GM12873 (cell line): Measurements from ENCODE around the gene DPYD.

ENCODE experiments used
- CTCF ChIP-seq: IDR thresholded peaks from 2 replicates; pipeline ENCODE4 v1.5.1; 2012; ENCODE audit warnings: low read depth, mild to moderate bottlenecking, moderate library complexity, low read length, control low read depth; ENCODE audit not compliant: insufficient read depth; ENCODE audit errors: missing control alignments

DPYD gene

DNA sequence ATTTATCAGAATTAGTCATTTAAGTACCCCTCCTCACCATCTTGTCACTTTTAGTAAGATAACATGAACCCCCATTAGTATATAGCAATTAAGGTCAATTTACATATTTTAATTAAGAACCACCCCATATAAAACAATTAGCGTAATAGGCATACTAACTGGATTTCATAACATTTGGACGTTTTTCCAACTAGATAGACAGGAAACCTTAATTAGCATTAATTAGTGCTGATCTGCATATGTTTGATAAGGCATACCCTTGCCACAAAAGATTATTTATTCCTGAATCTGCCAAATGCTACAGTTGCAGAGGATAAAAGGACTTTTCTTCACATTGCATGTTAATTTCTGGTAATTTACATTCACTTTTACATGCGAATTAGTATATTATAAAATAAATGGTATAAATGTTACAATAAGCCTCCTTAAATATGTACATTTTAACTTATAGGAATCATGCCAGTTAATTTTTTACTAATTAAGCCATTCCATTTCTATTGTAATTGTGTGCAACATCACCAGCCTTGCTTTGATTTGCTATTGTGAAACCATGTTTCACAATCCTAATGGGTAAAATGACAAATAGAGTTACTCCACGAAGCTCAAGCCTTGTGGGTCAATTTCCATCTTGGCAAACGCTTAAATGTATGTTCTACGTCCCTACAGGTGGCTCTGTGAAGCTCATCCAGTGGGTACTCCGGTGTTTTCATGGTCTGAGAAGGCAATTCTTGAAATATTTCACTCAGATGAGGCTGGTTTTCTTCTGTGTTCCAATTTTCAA lies 469.6 kb downstream of the DPYD start:
- TF ChIP-seq CTCF: no peak

DNA sequence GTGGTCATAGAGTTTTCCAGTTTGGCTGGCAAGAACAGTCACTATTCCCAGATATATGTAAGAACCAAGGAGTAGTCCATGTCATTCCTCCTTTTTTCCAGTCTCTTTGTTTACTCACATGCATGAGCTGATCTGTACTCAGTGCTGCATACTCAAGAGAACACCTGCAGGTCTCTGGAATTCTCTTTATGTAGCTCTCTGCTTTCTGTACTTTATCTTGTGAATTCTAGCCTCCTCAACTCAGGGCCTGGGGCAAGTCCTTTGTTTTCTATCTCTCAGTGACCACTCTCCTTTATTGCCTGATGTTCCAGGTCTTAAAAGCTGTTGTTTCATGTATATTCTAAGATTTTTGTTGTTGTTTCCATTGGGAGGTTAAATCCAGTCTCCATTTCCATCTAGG lies 478.9 kb downstream of the DPYD start:
- TF ChIP-seq CTCF: no peak

DNA sequence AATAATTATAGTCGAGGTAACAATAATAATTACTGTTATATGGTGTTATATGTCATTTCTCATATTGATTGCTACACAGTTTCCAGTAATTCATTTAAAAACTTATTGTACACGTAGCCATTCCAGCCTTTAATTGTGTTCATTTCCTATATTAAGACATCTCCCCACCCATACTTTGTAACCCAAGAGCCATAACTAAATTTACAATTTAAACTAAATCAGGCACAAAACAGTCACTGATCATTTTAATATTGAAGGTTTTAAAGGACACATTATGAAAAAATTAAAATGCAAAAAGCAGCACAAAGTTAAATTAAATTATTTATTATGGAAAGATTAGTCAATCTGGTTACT lies 487.0 kb downstream of the DPYD start:
- no peak for TF ChIP-seq CTCF

DNA sequence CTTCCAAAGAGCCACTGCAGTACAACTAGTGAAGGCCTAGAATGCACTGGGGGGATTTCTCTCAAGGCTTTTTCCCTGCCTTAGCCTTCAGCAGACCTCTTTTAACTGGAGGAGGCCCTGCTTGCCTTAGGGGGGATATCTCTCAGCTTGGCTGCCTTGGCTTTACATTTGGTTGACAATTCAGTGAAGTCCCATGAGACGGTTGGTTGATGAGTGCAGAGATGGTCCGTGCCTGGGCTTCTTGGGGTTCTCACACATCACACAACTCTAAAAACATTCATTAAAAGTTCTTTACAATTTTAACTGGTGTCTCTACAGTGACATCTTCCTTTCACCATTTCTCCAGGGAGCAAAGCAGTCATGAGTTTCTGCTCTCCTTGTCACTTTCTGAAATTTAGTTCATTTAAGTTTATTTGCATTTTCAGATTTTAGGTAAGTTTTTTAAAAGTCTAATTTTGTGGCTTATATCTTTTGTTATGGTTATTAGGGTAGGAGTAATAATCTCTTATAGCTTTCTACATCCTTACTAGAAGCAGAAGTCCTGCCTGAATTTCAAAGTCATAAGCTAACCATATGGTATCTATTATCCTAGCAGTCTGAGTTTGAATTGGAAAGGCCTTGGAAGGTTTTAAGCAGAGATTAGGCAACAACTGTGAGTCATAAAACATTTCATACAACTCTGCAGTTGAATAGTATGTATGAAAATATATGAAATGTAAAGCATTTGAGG lies 487.6 kb downstream of the DPYD start:
- TF ChIP-seq CTCF: no peak

DNA sequence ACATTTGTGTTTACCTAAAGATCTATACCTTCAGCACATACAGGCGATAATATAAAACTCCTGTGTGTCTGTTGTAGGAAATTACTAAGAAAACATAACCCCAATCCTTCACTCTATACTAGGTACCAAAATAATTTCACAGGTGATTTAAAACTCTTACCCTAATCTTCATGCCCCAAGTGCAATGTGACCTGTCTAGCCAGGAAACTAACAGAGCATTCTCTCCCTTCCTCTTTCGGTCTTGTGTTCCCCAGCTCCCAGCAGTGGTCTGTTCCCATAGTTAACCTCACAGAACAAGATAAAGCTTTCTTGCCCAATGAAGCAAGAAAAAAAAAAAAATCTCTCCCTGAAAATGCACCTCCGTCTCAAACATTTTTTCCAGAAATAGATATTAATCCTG lies 493.5 kb downstream of the DPYD start:
- TF ChIP-seq CTCF: no peak

GRCh38 chr1:97424209-97424608 lies 496.6 kb downstream of the DPYD start:
- no peak for TF ChIP-seq CTCF

DNA sequence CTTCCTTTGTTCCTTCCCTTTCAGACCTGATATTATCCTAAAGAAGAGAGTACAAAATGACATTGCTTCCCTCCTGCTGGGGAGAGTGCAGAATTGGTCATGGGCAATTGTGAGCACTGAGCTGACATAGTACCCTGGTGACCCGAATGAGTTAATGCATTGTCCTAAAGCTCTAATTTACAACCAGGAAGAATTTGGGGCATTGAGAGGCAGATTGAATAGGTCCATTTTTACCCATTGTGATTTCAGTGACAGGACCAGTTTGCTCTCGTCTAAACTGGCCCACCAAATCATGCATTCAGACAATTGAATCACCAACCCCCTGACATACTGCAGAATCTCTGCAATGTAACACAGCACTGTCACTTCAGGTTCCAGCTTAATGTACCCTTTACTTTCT lies 497.4 kb downstream of the DPYD start:
- TF ChIP-seq CTCF: no peak
